ENCODE data around the gene STRBP. TPM values are rescaled to one million over a fixed set of nuclear protein-coding genes. Genes with fewer than 3 reads are reported as not detected.

The STRBP gene
- total RNA-seq, 1 experiment from 2014 or later = 74.0 TPM

DNA sequence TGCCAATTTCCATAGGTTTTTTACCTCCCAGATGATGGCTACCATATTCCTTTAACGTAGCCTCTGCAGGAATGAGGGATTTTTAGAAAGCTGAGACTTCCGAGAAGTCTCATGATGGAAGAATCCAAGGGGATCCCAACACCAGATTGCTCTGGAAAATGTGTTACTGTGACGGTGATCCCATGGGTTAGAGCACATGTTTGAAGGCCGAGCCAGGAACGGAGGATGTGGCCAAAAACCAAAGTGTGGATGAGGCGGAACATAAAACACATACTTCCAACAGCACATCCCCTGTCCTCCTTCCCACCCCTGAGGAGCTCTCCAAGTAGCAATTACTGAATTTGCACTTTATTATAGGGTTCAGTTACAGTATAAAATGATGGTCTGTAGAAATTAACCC is 152.3 kb downstream of the STRBP start:
- no peak overlapping the region for H3K23ac ChIP-seq (ENCODE audit: insufficient read length, low read depth, low read length)
- no peak overlapping the region for H3K9ac ChIP-seq (ENCODE audit: extremely low read depth, insufficient read length, low read length)
- no peaks in the 10 kb centered on the region for H3K79me2 ChIP-seq (ENCODE audit: insufficient read depth, low read length)
- H3K4ac ChIP-seq (ENCODE audit: low read depth, low read length) = no peak overlapping the region
- no peak overlapping the region for H4K91ac ChIP-seq (ENCODE audit: insufficient read length, low read depth, low read length)
- no peak overlapping the region for H3T11ph ChIP-seq (ENCODE audit: low read length)
- H2BK5ac ChIP-seq (ENCODE audit: insufficient read length, low read length) = no peak overlapping the region
- H3K18ac ChIP-seq (ENCODE audit: insufficient read length, low read depth, low read length) = no peak overlapping the region
- no peak overlapping the region for H2BK120ac ChIP-seq (ENCODE audit: low read depth, low read length, poor library complexity, severe bottlenecking)
- no peaks in the 10 kb centered on the region for H3K79me1 ChIP-seq (ENCODE audit: insufficient read depth, low read depth, low read length, poor library complexity, severe bottlenecking)
- no peak overlapping the region for H2AK5ac ChIP-seq (ENCODE audit: insufficient read length, low read length)
- no peaks in the 10 kb centered on the region for H3K4me1 ChIP-seq (ENCODE audit: insufficient read depth, low read length)
- H2BK12ac ChIP-seq (ENCODE audit: insufficient read length, low read depth, low read length) = no peak overlapping the region
- Mint-ChIP-seq H3K27me3 (ENCODE audit: low read depth) (no peaks in the 10 kb centered on the region; the same call in 1 of the 2 replicates), H3K9me3 (no peaks in the 10 kb centered on the region), H3K4me1 (peaks cover 8 to 16% of the 10 kb centered on the region in 2 experiments), H3K4me3 (no peak overlapping the region), H3K27ac (peak overlapping the region in 2 of 3 experiments; percentile 60 to 85; a peak in 3 of 7 replicates), H3K36me3 (ENCODE audit: insufficient read depth in 1 of 3, low read depth in 3 of 3) (peaks cover 21 to 26% (median 24%) of the 10 kb centered on the region in 3 experiments)
- H3K23me2 ChIP-seq (ENCODE audit: insufficient read length, low read depth, low read length, poor library complexity, severe bottlenecking) = no peaks in the 10 kb centered on the region
- H4K5ac ChIP-seq (ENCODE audit: insufficient read length, low read depth, low read length) = no peak overlapping the region
- H4K8ac ChIP-seq (replicated peaks; ENCODE audit: insufficient read length, low read depth, low read length) = no peak overlapping the region
- no peak overlapping the region for H2AFZ ChIP-seq (ENCODE audit: low read length)
- H3K56ac ChIP-seq (ENCODE audit: insufficient read length, low read depth, low read length) = no peak overlapping the region
- no peak overlapping the region for H3K14ac ChIP-seq (ENCODE audit: insufficient read depth, low read length)
- no peaks in the 10 kb centered on the region for H3K9me3 ChIP-seq (ENCODE audit: control insufficient read depth, low read depth, low read length)
- DNase-seq = no peak
- no peak overlapping the region for H2BK20ac ChIP-seq (ENCODE audit: low read depth, low read length, poor library complexity, severe bottlenecking)
- TF ChIP-seq, protein P1, sequence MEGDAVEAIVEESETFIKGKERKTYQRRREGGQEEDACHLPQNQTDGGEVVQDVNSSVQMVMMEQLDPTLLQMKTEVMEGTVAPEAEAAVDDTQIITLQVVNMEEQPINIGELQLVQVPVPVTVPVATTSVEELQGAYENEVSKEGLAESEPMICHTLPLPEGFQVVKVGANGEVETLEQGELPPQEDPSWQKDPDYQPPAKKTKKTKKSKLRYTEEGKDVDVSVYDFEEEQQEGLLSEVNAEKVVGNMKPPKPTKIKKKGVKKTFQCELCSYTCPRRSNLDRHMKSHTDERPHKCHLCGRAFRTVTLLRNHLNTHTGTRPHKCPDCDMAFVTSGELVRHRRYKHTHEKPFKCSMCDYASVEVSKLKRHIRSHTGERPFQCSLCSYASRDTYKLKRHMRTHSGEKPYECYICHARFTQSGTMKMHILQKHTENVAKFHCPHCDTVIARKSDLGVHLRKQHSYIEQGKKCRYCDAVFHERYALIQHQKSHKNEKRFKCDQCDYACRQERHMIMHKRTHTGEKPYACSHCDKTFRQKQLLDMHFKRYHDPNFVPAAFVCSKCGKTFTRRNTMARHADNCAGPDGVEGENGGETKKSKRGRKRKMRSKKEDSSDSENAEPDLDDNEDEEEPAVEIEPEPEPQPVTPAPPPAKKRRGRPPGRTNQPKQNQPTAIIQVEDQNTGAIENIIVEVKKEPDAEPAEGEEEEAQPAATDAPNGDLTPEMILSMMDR (conservative IDR thresholded peaks at IDR 0.05) = no peak
- no peak overlapping the region for H2BK15ac ChIP-seq (ENCODE audit: low read depth, low read length)
- no peak overlapping the region for H3K27ac ChIP-seq (ENCODE audit: insufficient read length, low read depth, low read length)
- no peaks in the 10 kb centered on the region for H3K27me3 ChIP-seq (ENCODE audit: insufficient read depth, low read length)
- no peak overlapping the region for H3K4me2 ChIP-seq (ENCODE audit: insufficient read depth, insufficient read length, low read length)
- no CpG with 5 or more reads among the region's 6 CpGs for WGBS (ENCODE audit: extremely low coverage, insufficient read length, low lambda C conversion rate)
- no peaks in the 10 kb centered on the region for H4K20me1 ChIP-seq (ENCODE audit: control insufficient read depth, insufficient read depth, insufficient read length)
